Epithelial cell of proximal tubule (primary cell): ENCODE data around the gene CNGA4. TPM values are rescaled to one million over a fixed set of nuclear protein-coding genes. Genes with fewer than 3 reads are reported as not detected.
A peak's percentile ranks its signal among the peaks of the same experiment; 100 is the strongest.
"Not testable (repeated sequence)": the region's sequence is repeated elsewhere in the genome, so short reads cannot be mapped to it uniquely, and the experiment has no call there.

Experiments
- DNase-seq: peaks from one replicate; pipeline ENCODE4 v3.0.0-alpha.2; 2011; ENCODE audit warnings: low read depth
- H3K4me3 ChIP-seq: 2 replicates; pipeline ENCODE4 v1.5.1; 2011; ENCODE audit warnings: low read depth, mild to moderate bottlenecking, low read length
- CTCF ChIP-seq: conservative IDR thresholded peaks from 2 replicates; pipeline ENCODE4 v1.5.1; 2012; ENCODE audit warnings: low read depth, mild to moderate bottlenecking, low read length
- total RNA-seq: library from RNA; depleted of rRNA; stranded (reverse); fragments of >200 nt; gene quantifications from 2 replicates; pipeline ENCODE4 v1.2.3, GENCODE V29; 2015

Gene CNGA4
- total RNA-seq, 1 donor from 2014 or later, result not detected

GRCh38 chr11:6248248-6248647 lies 9.4 kb downstream of the CNGA4 start:
- H3K4me3 ChIP-seq, result no peak overlapping the region
- TF ChIP-seq CTCF, result no peak
- no peak for DNase-seq

- H3K4me3 ChIP-seq, DNase-seq: not testable (repeated sequence)
Observed at GRCh38 chr11:6248897-6249296, 10.0 kb downstream of the CNGA4 start.

- H3K4me3 ChIP-seq, result no peak overlapping the region
- TF ChIP-seq CTCF, result no peak
- peak; percentile 38 for DNase-seq
Observed at GRCh38 chr11:6249770-6250555, 11.1 kb downstream of the CNGA4 start.

- no peak for DNase-seq
- TF ChIP-seq CTCF, result peak; percentile 91
Observed at GRCh38 chr11:6251120-6251733, 12.3 kb downstream of the CNGA4 start.

GRCh38 chr11:6251990-6252473 lies 13.1 kb downstream of the CNGA4 start:
- TF ChIP-seq CTCF, result no peak
- no peak for DNase-seq
- H3K4me3 ChIP-seq, result no peak overlapping the region

More at GRCh38 chr11:6251120-6251733, 12.3 kb downstream of the CNGA4 start:
- no peak overlapping the region for H3K4me3 ChIP-seq

GRCh38 chr11:6253197-6253596 lies 14.3 kb downstream of the CNGA4 start:
- no peak overlapping the region for H3K4me3 ChIP-seq
- DNase-seq, result no peak
- TF ChIP-seq CTCF, result no peak

GRCh38 chr11:6258141-6258540 lies 19.3 kb downstream of the CNGA4 start:
- TF ChIP-seq CTCF, result no peak
- no peak overlapping the region for H3K4me3 ChIP-seq
- no peak for DNase-seq
